B cell (primary cell): ENCODE data around the gene BNIP3.

Source experiments
- CTCF ChIP-seq: fragments of 200-600 bp; IDR thresholded peaks from one replicate; pipeline ENCODE4 v1.8.0; 2022; ENCODE audit warnings: antibody characterized with exemption, mild to moderate bottlenecking
- EZH2 ChIP-seq: IDR thresholded peaks from 2 replicates; pipeline ENCODE4 v1.6.1; 2012; ENCODE audit warnings: borderline replicate concordance, low read depth, mild to moderate bottlenecking, moderate library complexity, low read length; ENCODE audit not compliant: insufficient read depth, poor library complexity, severe bottlenecking

- TF ChIP-seq CTCF, result no peak
- no peak for TF ChIP-seq EZH2
These were observed 5.9 kb downstream of the BNIP3 start for GRCh38 chr10:131975796-131976195.
